Neuronal stem cell (in vitro differentiated cells): ENCODE results near the gene TRIM9.
"Not testable (repeated sequence)": the region's sequence is repeated elsewhere in the genome, so short reads cannot be mapped to it uniquely, and the experiment has no call there.

Source experiments
- DNase-seq: peaks from one replicate; pipeline ENCODE4 v3.0.0-alpha.2; 2013; ENCODE audit warnings: low spot score
- H2AFZ ChIP-seq: one replicate; pipeline ENCODE4 v1.6.1; 2013; ENCODE audit warnings: mild to moderate bottlenecking, low read length, inconsistent platforms
- H2AK5ac ChIP-seq: 2 replicates; pipeline ENCODE4 v1.6.1; 2013; ENCODE audit warnings: low read depth, mild to moderate bottlenecking, inconsistent platforms, low read length, moderate library complexity, mixed read lengths
- H2BK120ac ChIP-seq: 2 replicates; pipeline ENCODE4 v1.6.1; 2013; ENCODE audit warnings: low read depth, mild to moderate bottlenecking, inconsistent platforms, low read length, moderate library complexity, mixed read lengths
- H2BK12ac ChIP-seq: one replicate; pipeline ENCODE4 v1.6.1; 2013; ENCODE audit warnings: low read length, inconsistent platforms
- H2BK15ac ChIP-seq: 2 replicates; pipeline ENCODE4 v1.6.1; 2013; ENCODE audit warnings: mild to moderate bottlenecking, low read length, inconsistent platforms, mixed read lengths
- H2BK5ac ChIP-seq: one replicate; pipeline ENCODE4 v1.6.1; 2013; ENCODE audit warnings: inconsistent platforms, mild to moderate bottlenecking, low read length, moderate library complexity
- H3K14ac ChIP-seq: one replicate; pipeline ENCODE4 v1.6.1; 2013; ENCODE audit warnings: low read length, inconsistent platforms
- H3K18ac ChIP-seq: 2 replicates; pipeline ENCODE4 v1.6.1; 2013; ENCODE audit warnings: low read length, inconsistent platforms
- H3K23ac ChIP-seq: 2 replicates; pipeline ENCODE4 v1.6.1; 2013; ENCODE audit warnings: low read depth, mild to moderate bottlenecking, mixed read lengths, low read length, inconsistent platforms; ENCODE audit not compliant: poor library complexity
- H3K27ac ChIP-seq: replicated peaks from 3 replicates; pipeline ENCODE4 v1.5.1; 2013; ENCODE audit warnings: low read length, inconsistent platforms
- H3K27me3 ChIP-seq, 3 experiments: 2 replicates each; pipeline ENCODE4 v1.6.1; 2013; ENCODE audit warnings: low read length in 3 of 3, mild to moderate bottlenecking in 2 of 3, inconsistent platforms in 1 of 3, low read depth in 1 of 3, mixed read lengths in 1 of 3, moderate library complexity in 1 of 3; ENCODE audit not compliant: control insufficient read depth in 3 of 3, insufficient read depth in 3 of 3
- H3K36me3 ChIP-seq, 2 donors: replicated peaks in 1 of 2; 2 replicates each; pipeline ENCODE4 v1.6.1; 2013; ENCODE audit warnings: low read length in 2 of 2; ENCODE audit not compliant: control insufficient read depth in 2 of 2, insufficient read depth in 2 of 2
- H3K4ac ChIP-seq: 2 replicates; pipeline ENCODE4 v1.6.1; 2013; ENCODE audit warnings: inconsistent platforms, mild to moderate bottlenecking, low read length, moderate library complexity
- H3K4me1 ChIP-seq, 2 donors: 1 replicate in 1 of 2; 2 replicates in 1 of 2; pipeline ENCODE4 v1.6.1; 2013; ENCODE audit warnings: low read length in 2 of 2, low read depth in 1 of 2; ENCODE audit not compliant: control insufficient read depth in 2 of 2, insufficient read depth in 1 of 2
- H3K4me2 ChIP-seq: one replicate; pipeline ENCODE4 v1.6.1; 2013; ENCODE audit warnings: mild to moderate bottlenecking, low read length, inconsistent platforms; ENCODE audit not compliant: insufficient read depth, poor library complexity, severe bottlenecking
- H3K4me3 ChIP-seq, 2 donors: 2 replicates each; pipeline ENCODE4 v1.5.1; 2013; ENCODE audit warnings: low read length in 2 of 2, mild to moderate bottlenecking in 2 of 2, inconsistent platforms in 1 of 2, moderate library complexity in 1 of 2
- H3K79me1 ChIP-seq: one replicate; pipeline ENCODE4 v1.6.1; 2013; ENCODE audit warnings: low read depth, mild to moderate bottlenecking, inconsistent platforms, low read length, moderate library complexity
- H3K9ac ChIP-seq: one replicate; pipeline ENCODE4 v1.6.1; 2013; ENCODE audit warnings: mild to moderate bottlenecking, low read depth, low read length, inconsistent platforms; ENCODE audit not compliant: poor library complexity
- H3K9me3 ChIP-seq, 2 donors: replicated peaks in 1 of 2; 2 replicates each; pipeline versions ENCODE3 to v1.6.1; 2013; ENCODE audit warnings: low read length in 2 of 2, mild to moderate bottlenecking in 2 of 2, inconsistent platforms in 1 of 2, low read depth in 1 of 2, mixed read lengths in 1 of 2, moderate library complexity in 1 of 2; ENCODE audit not compliant: control insufficient read depth in 2 of 2, insufficient read depth in 1 of 2
- H4K8ac ChIP-seq: one replicate; pipeline ENCODE4 v1.6.1; 2013; ENCODE audit warnings: low read depth, mild to moderate bottlenecking, inconsistent platforms, low read length, moderate library complexity
- H4K91ac ChIP-seq: one replicate; pipeline ENCODE4 v1.6.1; 2013; ENCODE audit warnings: low read length, low read depth, mild to moderate bottlenecking, inconsistent platforms; ENCODE audit not compliant: poor library complexity
- WGBS, 2 donors: extraction: QIAGEN DNeasy Blood & Tissue Kit; methylation state at CpG; one replicate each; pipeline ENCODE4 v1.1.7; 2013; ENCODE audit warnings: missing lambda C conversion rate in 2 of 2, mixed read lengths in 1 of 2; ENCODE audit not compliant: insufficient read length in 2 of 2, insufficient replicate concordance in 1 of 2; ENCODE audit errors: extremely low coverage in 2 of 2; 5-methylcytosine and 5-hydroxymethylcytosine counted together

Gene TRIM9

GRCh38 chr14:50957296-50957695 lies 137.6 kb downstream of the TRIM9 start:
- Histone ChIP-seq H2AK5ac (no peak overlapping the region), H3K9me3 (no peaks in the 10 kb centered on the region), H3K4me2 (no peak overlapping the region), H3K4ac (no peak overlapping the region), H3K27ac (no peak overlapping the region), H3K4me1 (peaks cover 3 to 9% of the 10 kb centered on the region in 2 donors), H4K91ac (no peak overlapping the region), H3K4me3 (no peak overlapping the region), H3K36me3 (no peaks in the 10 kb centered on the region), H3K14ac (no peak overlapping the region), H2AFZ (no peak overlapping the region), H4K8ac (no peak overlapping the region), H3K23ac (no peak overlapping the region), H2BK5ac (no peak overlapping the region), H3K9ac (no peak overlapping the region), H2BK15ac (no peak overlapping the region), H3K18ac (no peak overlapping the region), H3K79me1 (no peaks in the 10 kb centered on the region), H2BK12ac (no peak overlapping the region), H2BK120ac (no peak overlapping the region), H3K27me3 (no peaks in the 10 kb centered on the region)
- no peak for DNase-seq
- no CpG with 5 or more reads among the region's 3 CpGs for WGBS, 2 donors

- not testable (repeated sequence) for DNase-seq, H2AFZ ChIP-seq, H2BK12ac ChIP-seq, H3K4me1 ChIP-seq, H3K9me3 ChIP-seq, H3K36me3 ChIP-seq, H3K23ac ChIP-seq, H3K27me3 ChIP-seq, H3K14ac ChIP-seq, H4K8ac ChIP-seq, H3K4me3 ChIP-seq, H4K91ac ChIP-seq, H2BK120ac ChIP-seq, H2BK5ac ChIP-seq, H3K79me1 ChIP-seq, H3K18ac ChIP-seq, H3K4me2 ChIP-seq, H3K4ac ChIP-seq, H3K27ac ChIP-seq, H2BK15ac ChIP-seq, H3K9ac ChIP-seq, H2AK5ac ChIP-seq
- no CpG with 5 or more reads among the region's 32 CpGs for WGBS, 2 donors
Measured at GRCh38 chr14:50956421-50956820, 138.5 kb downstream of the TRIM9 start.

GRCh38 chr14:50955373-50956043 lies 139.4 kb downstream of the TRIM9 start:
- no CpG with 5 or more reads among the region's 5 CpGs for WGBS, 2 donors

GRCh38 chr14:50954811-50955372 lies 140.0 kb downstream of the TRIM9 start:
- Histone ChIP-seq H3K79me1 (no peaks in the 10 kb centered on the region), H3K9ac (no peak overlapping the region), H2AK5ac (peak overlapping the region; percentile 83)

More at GRCh38 chr14:50955373-50956043, 139.4 kb downstream of the TRIM9 start:
- Histone ChIP-seq H2BK5ac (no peak overlapping the region), H3K36me3 (no peaks in the 10 kb centered on the region), H3K79me1 (no peaks in the 10 kb centered on the region), H3K23ac (no peak overlapping the region), H3K18ac (peak overlapping the region; percentile 42), H3K14ac (peak overlapping the region; percentile 63), H3K4me2 (no peak overlapping the region), H4K8ac (no peak overlapping the region), H2AFZ (peak overlapping the region; percentile 39), H3K4me3 (no peak overlapping the region), H3K4me1 (peaks cover 4 to 5% of the 10 kb centered on the region in 2 donors), H2BK15ac (no peak overlapping the region), H3K9ac (no peak overlapping the region), H3K9me3 (no peaks in the 10 kb centered on the region), H2BK120ac (no peak overlapping the region), H2AK5ac (peak overlapping the region; percentile 83), H2BK12ac (no peak overlapping the region), H3K27ac (no peak overlapping the region), H3K27me3 (no peaks in the 10 kb centered on the region), H3K4ac (no peak overlapping the region), H4K91ac (no peak overlapping the region)
- DNase-seq = no peak

More at GRCh38 chr14:50954811-50955372, 140.0 kb downstream of the TRIM9 start:
- H3K36me3 ChIP-seq = no peaks in the 10 kb centered on the region
- H3K27ac ChIP-seq = no peak overlapping the region
- no peak overlapping the region for H3K23ac ChIP-seq
- no peak overlapping the region for H3K4ac ChIP-seq
- no peak overlapping the region for H3K18ac ChIP-seq
- no peaks in the 10 kb centered on the region for H3K9me3 ChIP-seq
- H3K27me3 ChIP-seq = no peaks in the 10 kb centered on the region
- peaks cover 4 to 5% of the 10 kb centered on the region in 2 donors for H3K4me1 ChIP-seq
- H3K14ac ChIP-seq = peak overlapping the region; percentile 63
- no peak overlapping the region for H2BK120ac ChIP-seq
- H2BK5ac ChIP-seq = no peak overlapping the region
- no peak overlapping the region for H4K8ac ChIP-seq
- H4K91ac ChIP-seq = no peak overlapping the region
- DNase-seq = no peak
- no peak overlapping the region for H3K4me3 ChIP-seq
- no peak overlapping the region for H2BK15ac ChIP-seq
- peak overlapping the region; percentile 39 for H2AFZ ChIP-seq
- H3K4me2 ChIP-seq = no peak overlapping the region
- H2BK12ac ChIP-seq = no peak overlapping the region
- no CpG with 5 or more reads among the region's 1 CpG for WGBS, 2 donors
